SH-SY5Y (cell line): ENCODE data around the gene MAST2.

Experiments used
- GATA2 ChIP-seq: IDR thresholded peaks from 2 replicates; pipeline ENCODE4 v1.6.1; 2011; ENCODE audit warnings: mild to moderate bottlenecking, low read depth, low read length
- GATA3 ChIP-seq: IDR thresholded peaks from 2 replicates; pipeline ENCODE4 v1.6.1; 2011; ENCODE audit warnings: low read depth, mild to moderate bottlenecking, low read length, moderate library complexity

DNA sequence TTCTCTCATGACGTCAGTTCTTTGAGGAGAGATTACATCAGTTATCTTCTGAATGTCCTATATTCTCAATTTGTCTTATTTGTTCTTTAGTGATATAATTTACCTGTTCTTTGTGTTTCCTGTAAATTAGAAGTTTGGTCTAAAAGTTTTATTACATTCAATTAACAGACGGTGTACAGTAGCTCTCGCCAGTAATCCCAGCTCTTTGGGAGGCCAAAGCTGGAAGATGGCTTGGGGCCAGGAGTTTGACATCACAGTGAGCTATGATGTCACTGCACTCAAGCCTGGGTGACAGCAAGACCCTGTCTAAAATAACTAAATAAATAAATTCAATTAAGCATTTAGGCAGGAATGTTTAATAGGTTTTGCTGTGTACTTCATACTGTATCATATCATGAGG lies 27.6 kb upstream of the MAST2 start:
- TF ChIP-seq GATA2 (no peak), GATA3 (no peak)
